Neural progenitor cell (in vitro differentiated cells): ENCODE measurements around the gene CRTC3.

ENCODE experiments used
- EZH2 ChIP-seq: fragments of 200-600 bp; sonication (generic); IDR thresholded peaks from 2 replicates; pipeline ENCODE4 v1.6.1; 2017; ENCODE audit warnings: antibody characterized with exemption, mild to moderate bottlenecking, moderate library complexity
- TF ChIP-seq, protein P1 (sequence below): fragments of 200-600 bp; sonication (generic); IDR thresholded peaks from 2 replicates; pipeline ENCODE4 v1.5.1; 2017; ENCODE audit warnings: antibody characterized with exemption, mild to moderate bottlenecking

DNA sequence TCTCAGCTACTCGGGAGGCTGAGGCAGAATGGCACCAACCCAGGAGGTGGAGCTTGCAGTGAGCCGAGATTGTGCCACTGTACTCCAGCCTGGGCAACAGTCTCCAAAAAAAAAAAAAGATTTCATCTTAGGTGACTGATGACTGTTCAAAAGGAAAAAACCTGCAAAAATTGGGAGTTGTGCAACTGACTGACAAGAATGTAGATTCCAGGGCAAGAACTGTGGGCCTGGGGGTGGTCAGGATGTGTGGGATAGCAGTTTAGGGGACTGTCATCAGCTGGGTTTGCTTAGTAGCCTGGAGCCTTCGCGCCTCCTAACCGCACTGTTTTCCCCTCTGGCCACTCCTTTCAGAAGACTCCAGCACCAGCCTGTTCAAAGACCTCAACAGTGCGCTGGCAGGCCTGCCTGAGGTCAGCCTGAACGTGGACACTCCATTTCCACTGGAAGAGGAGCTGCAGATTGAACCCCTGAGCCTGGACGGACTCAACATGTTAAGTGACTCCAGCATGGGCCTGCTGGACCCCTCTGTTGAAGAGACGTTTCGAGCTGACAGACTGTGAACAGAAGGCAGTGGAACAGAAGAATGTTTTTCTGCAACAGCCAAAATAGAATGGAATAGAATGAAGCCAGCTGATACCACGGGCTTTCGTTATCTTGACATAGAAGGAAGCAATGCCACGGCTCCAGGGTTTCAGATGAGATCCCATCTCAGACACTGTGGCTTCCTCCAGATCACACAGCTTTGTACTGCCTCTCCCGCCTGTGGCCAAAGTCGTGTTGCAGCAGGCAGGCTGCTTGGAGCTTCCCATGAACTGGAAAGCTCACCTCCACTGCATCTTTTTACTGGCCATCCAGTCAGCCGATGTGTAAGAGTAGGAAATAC lies 112.1 kb downstream of the CRTC3 start:
- TF ChIP-seq, protein P1, sequence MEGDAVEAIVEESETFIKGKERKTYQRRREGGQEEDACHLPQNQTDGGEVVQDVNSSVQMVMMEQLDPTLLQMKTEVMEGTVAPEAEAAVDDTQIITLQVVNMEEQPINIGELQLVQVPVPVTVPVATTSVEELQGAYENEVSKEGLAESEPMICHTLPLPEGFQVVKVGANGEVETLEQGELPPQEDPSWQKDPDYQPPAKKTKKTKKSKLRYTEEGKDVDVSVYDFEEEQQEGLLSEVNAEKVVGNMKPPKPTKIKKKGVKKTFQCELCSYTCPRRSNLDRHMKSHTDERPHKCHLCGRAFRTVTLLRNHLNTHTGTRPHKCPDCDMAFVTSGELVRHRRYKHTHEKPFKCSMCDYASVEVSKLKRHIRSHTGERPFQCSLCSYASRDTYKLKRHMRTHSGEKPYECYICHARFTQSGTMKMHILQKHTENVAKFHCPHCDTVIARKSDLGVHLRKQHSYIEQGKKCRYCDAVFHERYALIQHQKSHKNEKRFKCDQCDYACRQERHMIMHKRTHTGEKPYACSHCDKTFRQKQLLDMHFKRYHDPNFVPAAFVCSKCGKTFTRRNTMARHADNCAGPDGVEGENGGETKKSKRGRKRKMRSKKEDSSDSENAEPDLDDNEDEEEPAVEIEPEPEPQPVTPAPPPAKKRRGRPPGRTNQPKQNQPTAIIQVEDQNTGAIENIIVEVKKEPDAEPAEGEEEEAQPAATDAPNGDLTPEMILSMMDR, result no peak
- TF ChIP-seq EZH2, result no peak
